GM10266 (cell line): ENCODE data around the gene MIEN1.
A peak's percentile ranks its signal among the peaks of the same experiment; 100 is the strongest.
"Not testable (repeated sequence)": the region's sequence is repeated elsewhere in the genome, so short reads cannot be mapped to it uniquely, and the experiment has no call there.

Source experiments
- DNase-seq: peaks from one replicate; pipeline ENCODE4 v3.0.0; 2012; ENCODE audit errors: extremely low spot score
- CTCF ChIP-seq: IDR thresholded peaks from 2 replicates; pipeline ENCODE4 v1.5.1; 2012; ENCODE audit warnings: mild to moderate bottlenecking, low read depth; ENCODE audit not compliant: control insufficient read depth, insufficient read depth; ENCODE audit errors: missing control alignments

Gene MIEN1

GRCh38 chr17:39703913-39704312 is 26.4 kb downstream of the MIEN1 start:
- no peak for DNase-seq
- no peak for TF ChIP-seq CTCF

DNA sequence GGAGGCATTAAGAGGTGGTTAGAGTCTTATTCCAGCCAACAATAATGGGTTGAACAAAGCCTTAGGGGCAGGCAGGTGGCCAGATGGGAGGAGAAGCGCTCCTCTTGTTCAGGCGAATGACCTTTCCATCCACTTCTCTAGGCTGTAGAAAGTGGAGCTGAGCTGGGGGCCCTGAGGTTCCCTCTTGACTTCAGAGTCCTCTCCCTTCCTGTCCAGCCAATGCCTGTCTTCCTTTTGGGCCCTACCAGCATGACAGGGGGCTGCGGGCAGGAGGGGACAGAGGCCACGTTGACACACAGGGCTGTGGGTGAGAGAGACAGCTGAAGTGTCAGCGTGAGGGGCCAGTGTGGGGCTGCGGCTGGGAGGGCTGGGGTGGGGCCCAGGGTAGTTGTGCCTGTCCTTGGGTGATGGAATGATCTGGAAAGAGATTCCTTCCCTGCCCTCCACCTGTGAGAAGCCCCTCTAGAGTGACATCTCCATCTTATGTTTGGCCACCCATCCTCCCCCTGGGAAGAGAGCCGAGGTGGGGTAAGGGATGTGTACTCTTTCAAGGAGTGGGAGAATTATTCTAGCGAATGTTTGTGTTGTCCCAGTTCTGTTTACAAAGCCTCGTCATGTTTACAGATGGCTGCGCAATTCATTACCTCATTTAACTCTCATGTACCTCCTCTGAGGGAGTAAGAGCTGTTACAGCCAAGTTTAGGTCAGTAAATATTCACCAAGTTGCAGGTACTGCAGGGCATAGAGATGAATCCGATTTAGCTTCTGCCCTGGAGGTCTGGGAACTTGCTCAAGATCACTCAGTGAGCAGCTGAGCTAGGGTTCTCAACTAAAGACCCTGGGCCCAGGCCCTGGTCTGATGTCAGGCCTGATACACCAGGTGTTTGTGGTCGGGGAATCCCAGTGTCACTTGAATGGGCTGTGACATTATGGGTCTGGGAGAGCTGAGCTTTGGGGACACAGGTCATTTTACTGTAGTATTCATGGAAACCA is 27.1 kb downstream of the MIEN1 start:
- no peak for TF ChIP-seq CTCF

DNA sequence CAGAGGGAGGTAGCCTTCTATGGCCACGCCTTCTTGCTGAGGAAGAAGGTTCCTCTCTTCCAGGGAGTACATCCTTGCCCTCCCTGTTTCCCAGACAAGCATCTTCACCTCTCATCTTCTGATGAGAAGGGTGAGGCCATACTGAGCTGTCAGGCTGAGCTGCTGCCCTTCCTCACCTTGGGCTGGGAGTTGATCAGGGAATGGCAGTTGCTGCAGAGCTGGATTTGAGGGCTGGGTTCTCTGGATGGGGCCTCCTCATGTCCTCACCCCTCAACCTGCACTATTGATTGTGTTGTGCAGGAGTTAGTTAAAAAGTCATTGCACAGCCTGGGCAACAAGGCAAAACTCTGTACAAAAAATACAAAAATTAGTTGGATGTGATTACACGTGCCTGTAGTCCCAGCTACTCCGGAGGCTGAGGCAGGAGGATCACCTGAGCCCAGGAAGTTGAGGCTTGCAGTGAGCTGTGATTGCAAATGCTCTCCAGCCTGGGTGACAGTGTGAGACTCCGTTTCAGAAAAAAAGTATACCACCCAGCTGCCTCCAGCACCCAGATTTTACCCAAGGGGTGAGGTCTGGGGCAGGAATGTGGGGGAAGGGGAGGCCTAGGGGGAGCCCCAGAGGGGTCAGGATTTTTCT is 28.4 kb downstream of the MIEN1 start:
- TF ChIP-seq CTCF: no peak
- DNase-seq: no peak

More for the DNA sequence above, 27.1 kb downstream of the MIEN1 start:
- DNase-seq: peak; percentile 78

GRCh38 chr17:39701012-39701783 is 29.1 kb downstream of the MIEN1 start:
- no peak for TF ChIP-seq CTCF
- DNase-seq: no peak

- TF ChIP-seq CTCF: no peak
Observed at GRCh38 chr17:39700148-39700987, 30.0 kb downstream of the MIEN1 start.

DNA sequence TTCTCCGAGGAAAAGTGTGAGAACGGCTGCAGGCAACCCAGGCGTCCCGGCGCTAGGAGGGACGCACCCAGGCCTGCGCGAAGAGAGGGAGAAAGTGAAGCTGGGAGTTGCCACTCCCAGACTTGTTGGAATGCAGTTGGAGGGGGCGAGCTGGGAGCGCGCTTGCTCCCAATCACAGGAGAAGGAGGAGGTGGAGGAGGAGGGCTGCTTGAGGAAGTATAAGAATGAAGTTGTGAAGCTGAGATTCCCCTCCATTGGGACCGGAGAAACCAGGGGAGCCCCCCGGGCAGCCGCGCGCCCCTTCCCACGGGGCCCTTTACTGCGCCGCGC is 30.5 kb downstream of the MIEN1 start, which contains the start of gene ERBB2:
TSS of gene ERBB2 (plus strand) at position 247 of the 330 bp plus-strand sequence. CDS start 175 bp downstream, outside the sequence.
- TF ChIP-seq CTCF: no peak
- no peak for DNase-seq

More at GRCh38 chr17:39700148-39700987, 30.0 kb downstream of the MIEN1 start:
- DNase-seq: no peak

DNA sequence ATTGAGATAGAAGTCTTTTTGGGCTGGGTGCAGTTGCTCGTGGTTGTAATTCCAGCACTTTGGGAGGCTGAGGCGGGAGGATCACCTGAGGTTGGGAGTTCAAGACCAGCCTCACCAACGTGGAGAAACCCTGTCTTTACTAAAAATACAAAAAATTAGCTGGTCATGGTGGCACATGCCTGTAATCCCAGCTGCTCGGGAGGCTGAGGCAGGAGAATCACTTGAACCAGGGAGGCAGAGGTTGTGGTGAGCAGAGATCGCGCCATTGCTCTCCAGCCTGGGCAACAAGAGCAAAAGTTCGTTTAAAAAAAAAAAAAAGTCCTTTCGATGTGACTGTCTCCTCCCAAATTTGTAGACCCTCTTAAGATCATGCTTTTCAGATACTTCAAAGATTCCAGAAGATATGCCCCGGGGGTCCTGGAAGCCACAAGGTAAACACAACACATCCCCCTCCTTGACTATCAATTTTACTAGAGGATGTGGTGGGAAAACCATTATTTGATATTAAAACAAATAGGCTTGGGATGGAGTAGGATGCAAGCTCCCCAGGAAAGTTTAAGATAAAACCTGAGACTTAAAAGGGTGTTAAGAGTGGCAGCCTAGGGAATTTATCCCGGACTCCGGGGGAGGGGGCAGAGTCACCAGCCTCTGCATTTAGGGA is 31.0 kb downstream of the MIEN1 start:
- DNase-seq: not testable (repeated sequence)
